ENCODE measurements around the gene NRXN3. TPM values are rescaled to one million over a fixed set of nuclear protein-coding genes. Genes with fewer than 3 reads are reported as not detected.
A peak's percentile ranks its signal among the peaks of the same experiment; 100 is the strongest.

The NRXN3 gene
- total RNA-seq, 2 donors from 2014 or later, result 1.3 to 2.3 TPM

DNA sequence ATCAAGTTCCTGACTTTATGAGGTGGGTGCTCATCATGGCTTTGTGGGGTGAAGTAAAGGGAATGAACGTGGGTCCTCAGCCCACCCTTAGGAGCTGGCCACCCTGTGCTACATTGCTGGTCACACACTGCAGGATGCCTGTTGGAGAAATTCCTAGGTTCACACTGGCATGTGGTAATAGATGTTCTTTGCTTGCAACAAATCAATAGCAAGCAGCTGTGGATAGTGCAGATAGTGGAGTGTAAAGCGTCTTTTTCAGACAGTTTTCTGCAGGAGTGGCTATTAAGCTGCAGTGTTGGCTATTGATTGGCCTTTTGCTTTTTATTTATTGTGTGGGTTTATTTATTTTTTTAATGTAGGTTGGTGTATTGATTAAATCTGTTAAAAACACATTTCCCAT, 822.7 kb downstream of the NRXN3 start:
- H3K9me3 ChIP-seq, result no peaks in the 10 kb centered on the region
- no peaks in the 10 kb centered on the region for H3K27me3 ChIP-seq
- intact Hi-C loops (cut with DNase I), result no loop called here
- H3K36me3 ChIP-seq (replicated peaks in 1 of 2; ENCODE audit: insufficient read depth in 1 of 2, low read depth in 2 of 2), result no peaks in the 10 kb centered on the region
- TF ChIP-seq CTCF (IDR thresholded peaks at IDR 0.05), result no peak
- TF ChIP-seq POLR2A (IDR thresholded peaks at IDR 0.05), result no peak
- no peaks in the 10 kb centered on the region for H3K4me1 ChIP-seq
- no peak for DNase-seq
- H3K4me3 ChIP-seq, result no peak overlapping the region
- H3K27ac ChIP-seq, result no peak overlapping the region
- ATAC-seq, result no peak
- 55 to 57% methylated on average over 1 to 2 of the region's 2 CpGs for WGBS, 2 donors

DNA sequence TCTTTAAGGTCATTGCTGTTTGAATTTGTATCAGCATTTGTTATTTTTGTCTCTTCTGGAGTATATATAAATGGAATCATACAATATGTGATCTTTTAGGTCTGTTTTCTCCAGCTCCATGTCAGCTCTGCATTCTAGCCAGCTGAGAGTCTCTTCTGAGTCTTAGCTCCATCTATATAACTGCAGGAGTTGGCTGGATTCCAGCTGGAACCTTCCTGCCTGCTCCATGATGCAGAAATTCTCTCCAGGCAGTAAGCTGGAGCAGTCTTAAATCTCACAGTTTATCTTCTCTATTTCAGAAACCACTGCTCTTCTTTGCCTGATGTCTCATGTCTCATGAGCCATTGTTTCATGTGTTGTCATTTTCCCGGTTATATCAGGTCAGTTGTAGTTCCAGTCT, 827.6 kb downstream of the NRXN3 start:
- no peaks in the 10 kb centered on the region for H3K4me1 ChIP-seq
- ATAC-seq (no peak), DNase-seq (peak in 3 of 4 donors; percentile 8 to 35 (median 34))
- 67 to 77% methylated on average over 1 of the region's 1 CpG for WGBS, 2 donors
- H3K4me3 ChIP-seq, result no peak overlapping the region
- H3K27me3 ChIP-seq, result no peaks in the 10 kb centered on the region
- H3K27ac ChIP-seq, result no peak overlapping the region
- intact Hi-C loops (cut with DNase I), result no loop called here
- TF ChIP-seq POLR2A (IDR thresholded peaks at IDR 0.05) (no peak), CTCF (IDR thresholded peaks at IDR 0.05) (no peak)
- H3K9me3 ChIP-seq, result no peaks in the 10 kb centered on the region
- H3K36me3 ChIP-seq (replicated peaks in 1 of 2; ENCODE audit: insufficient read depth in 1 of 2, low read depth in 2 of 2), result no peaks in the 10 kb centered on the region

GRCh38 chr14:79009286-79009685, 839.1 kb downstream of the NRXN3 start:
- H3K36me3 ChIP-seq (replicated peaks in 1 of 2; ENCODE audit: insufficient read depth in 1 of 2, low read depth in 2 of 2), result no peaks in the 10 kb centered on the region
- no peaks in the 10 kb centered on the region for H3K4me1 ChIP-seq
- H3K27ac ChIP-seq, result no peak overlapping the region
- DNase-seq (no peak), ATAC-seq (no peak)
- WGBS, 2 donors, result 79 to 81% methylated on average over 2 of the region's 2 CpGs
- H3K27me3 ChIP-seq, result no peaks in the 10 kb centered on the region
- no peaks in the 10 kb centered on the region for H3K9me3 ChIP-seq
- H3K4me3 ChIP-seq, result no peak overlapping the region
- intact Hi-C loops (cut with DNase I), result no loop called here
- TF ChIP-seq POLR2A (IDR thresholded peaks at IDR 0.05) (no peak), CTCF (IDR thresholded peaks at IDR 0.05) (no peak)

GRCh38 chr14:79011091-79011919, 841.1 kb downstream of the NRXN3 start:
- no peaks in the 10 kb centered on the region for H3K4me1 ChIP-seq
- DNase-seq, result peak in 3 of 4 donors; percentile 11 to 28 (median 12)
- H3K36me3 ChIP-seq (replicated peaks in 1 of 2; ENCODE audit: insufficient read depth in 1 of 2, low read depth in 2 of 2), result no peaks in the 10 kb centered on the region
- TF ChIP-seq CTCF (IDR thresholded peaks at IDR 0.05), result peak; percentile 23 to 57 (median 49)
- TF ChIP-seq POLR2A (IDR thresholded peaks at IDR 0.05), result no peak
- no peaks in the 10 kb centered on the region for H3K9me3 ChIP-seq
- peak; percentile 35 for ATAC-seq
- H3K27me3 ChIP-seq, result no peaks in the 10 kb centered on the region
- no peak overlapping the region for H3K27ac ChIP-seq
- no peak overlapping the region for H3K4me3 ChIP-seq
- intact Hi-C loops (cut with DNase I), result no loop called here
- WGBS, 2 donors, result 26 to 29% methylated on average over 8 of the region's 8 CpGs

DNA sequence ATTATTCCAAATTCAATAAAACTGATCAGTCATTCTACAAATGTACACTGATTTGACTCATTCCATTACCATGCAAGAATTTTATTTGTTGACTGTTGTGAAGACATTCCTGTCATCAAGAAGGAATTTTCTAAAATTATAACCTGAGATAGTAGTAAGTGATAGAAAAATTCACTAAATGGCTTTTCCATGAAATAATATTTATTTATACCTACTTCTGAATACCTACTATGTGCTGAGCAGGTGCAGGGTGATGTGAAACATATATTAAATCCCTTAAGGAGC, 841.7 kb downstream of the NRXN3 start:
- no peak overlapping the region for H3K27ac ChIP-seq
- H3K4me1 ChIP-seq, result peaks cover 3% of the 10 kb centered on the region
- H3K36me3 ChIP-seq (replicated peaks in 1 of 2; ENCODE audit: insufficient read depth in 1 of 2, low read depth in 2 of 2), result no peaks in the 10 kb centered on the region
- H3K4me3 ChIP-seq, result no peak overlapping the region
- H3K9me3 ChIP-seq, result no peaks in the 10 kb centered on the region
- ATAC-seq (no peak), DNase-seq (no peak)
- TF ChIP-seq CTCF (IDR thresholded peaks at IDR 0.05) (no peak), POLR2A (IDR thresholded peaks at IDR 0.05) (no peak)
- intact Hi-C loops (cut with DNase I), result no loop called here
- no peaks in the 10 kb centered on the region for H3K27me3 ChIP-seq

Measured in body of pancreas (tissue), 4 donors.